Measurements from ENCODE around the gene ITGA5. TPM values are rescaled to one million over a fixed set of nuclear protein-coding genes. Genes with fewer than 3 reads are reported as not detected.
A peak's percentile ranks its signal among the peaks of the same experiment; 100 is the strongest.

The ITGA5 gene
- total RNA-seq, 1 donor from 2014 or later = 32.2 TPM

DNA sequence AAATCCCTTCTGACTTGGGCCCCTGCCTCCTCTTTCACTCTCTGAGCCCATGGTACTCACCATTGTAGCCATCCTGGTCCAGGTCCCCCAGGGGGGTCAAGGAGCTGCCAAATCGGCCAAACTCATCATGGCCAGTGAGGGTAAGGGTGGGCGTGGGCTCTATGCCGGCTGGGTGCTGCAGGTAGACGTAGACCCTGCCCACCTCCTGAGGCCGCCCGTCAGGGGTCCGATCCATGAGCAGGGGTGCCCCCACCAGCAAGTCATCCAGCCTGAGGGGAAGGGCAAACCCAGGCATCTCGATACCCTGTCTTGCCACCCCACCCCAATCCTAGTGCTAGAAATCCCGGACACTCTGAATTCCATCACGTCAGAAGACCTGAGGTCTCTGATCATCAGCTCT, 14.0 kb downstream of the ITGA5 start:
- Mint-ChIP-seq H3K27me3 (no peaks in the 10 kb centered on the region), H3K36me3 (ENCODE audit: insufficient read depth) (peaks cover 21% of the 10 kb centered on the region), H3K4me1 (ENCODE audit: low read depth) (no peaks in the 10 kb centered on the region), H3K4me3 (ENCODE audit: low read depth) (no peak overlapping the region), H3K9me3 (ENCODE audit: low read depth) (no peaks in the 10 kb centered on the region), H3K27ac (no peak overlapping the region)
- TF ChIP-seq, protein P1, sequence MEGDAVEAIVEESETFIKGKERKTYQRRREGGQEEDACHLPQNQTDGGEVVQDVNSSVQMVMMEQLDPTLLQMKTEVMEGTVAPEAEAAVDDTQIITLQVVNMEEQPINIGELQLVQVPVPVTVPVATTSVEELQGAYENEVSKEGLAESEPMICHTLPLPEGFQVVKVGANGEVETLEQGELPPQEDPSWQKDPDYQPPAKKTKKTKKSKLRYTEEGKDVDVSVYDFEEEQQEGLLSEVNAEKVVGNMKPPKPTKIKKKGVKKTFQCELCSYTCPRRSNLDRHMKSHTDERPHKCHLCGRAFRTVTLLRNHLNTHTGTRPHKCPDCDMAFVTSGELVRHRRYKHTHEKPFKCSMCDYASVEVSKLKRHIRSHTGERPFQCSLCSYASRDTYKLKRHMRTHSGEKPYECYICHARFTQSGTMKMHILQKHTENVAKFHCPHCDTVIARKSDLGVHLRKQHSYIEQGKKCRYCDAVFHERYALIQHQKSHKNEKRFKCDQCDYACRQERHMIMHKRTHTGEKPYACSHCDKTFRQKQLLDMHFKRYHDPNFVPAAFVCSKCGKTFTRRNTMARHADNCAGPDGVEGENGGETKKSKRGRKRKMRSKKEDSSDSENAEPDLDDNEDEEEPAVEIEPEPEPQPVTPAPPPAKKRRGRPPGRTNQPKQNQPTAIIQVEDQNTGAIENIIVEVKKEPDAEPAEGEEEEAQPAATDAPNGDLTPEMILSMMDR (IDR thresholded peaks at IDR 0.05; ENCODE audit: unreplicated experiment) = no peak
- DNase-seq (ENCODE audit: low spot score, unreplicated experiment) = no peak

GRCh38 chr12:54404061-54405004, 14.7 kb downstream of the ITGA5 start:
- Mint-ChIP-seq H3K4me3 (ENCODE audit: low read depth) (no peak overlapping the region), H3K4me1 (ENCODE audit: low read depth) (no peaks in the 10 kb centered on the region), H3K27ac (no peak overlapping the region), H3K36me3 (ENCODE audit: insufficient read depth) (peaks cover 21% of the 10 kb centered on the region), H3K9me3 (ENCODE audit: low read depth) (no peaks in the 10 kb centered on the region), H3K27me3 (no peaks in the 10 kb centered on the region)
- TF ChIP-seq, protein P1 (IDR thresholded peaks at IDR 0.05; ENCODE audit: unreplicated experiment) = peak; percentile 92
- peak; percentile 61 for DNase-seq (ENCODE audit: low spot score, unreplicated experiment)

DNA sequence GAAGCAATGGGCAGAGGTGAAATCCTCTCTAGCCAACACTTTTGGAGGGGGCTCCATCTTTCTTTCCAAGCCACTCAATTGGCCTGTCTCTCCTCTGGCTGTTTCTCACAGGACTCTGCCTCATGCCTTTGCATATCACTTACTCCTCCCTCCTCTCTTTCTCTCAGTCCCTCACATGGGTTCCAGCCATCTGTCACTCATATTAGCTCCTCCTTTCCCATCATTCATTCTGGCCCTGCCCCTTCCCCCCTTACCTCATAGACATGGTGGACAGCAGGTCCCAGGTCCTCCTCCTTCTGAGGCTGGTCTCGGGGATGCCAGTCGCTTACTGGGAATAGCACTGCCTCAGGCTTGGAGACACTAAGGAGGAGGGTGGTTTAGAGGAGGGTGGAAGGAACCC, 17.9 kb downstream of the ITGA5 start:
- no peak overlapping the region for H3K27ac Mint-ChIP-seq
- no peaks in the 10 kb centered on the region for H3K4me1 Mint-ChIP-seq (ENCODE audit: low read depth)
- DNase-seq (ENCODE audit: low spot score, unreplicated experiment) = no peak
- TF ChIP-seq, protein P1 (IDR thresholded peaks at IDR 0.05; ENCODE audit: unreplicated experiment) = no peak
- peaks cover 15% of the 10 kb centered on the region for H3K36me3 Mint-ChIP-seq (ENCODE audit: insufficient read depth)
- H3K4me3 Mint-ChIP-seq (ENCODE audit: low read depth) = no peak overlapping the region
- H3K9me3 Mint-ChIP-seq (ENCODE audit: low read depth) = no peaks in the 10 kb centered on the region
- H3K27me3 Mint-ChIP-seq = no peaks in the 10 kb centered on the region

DNA sequence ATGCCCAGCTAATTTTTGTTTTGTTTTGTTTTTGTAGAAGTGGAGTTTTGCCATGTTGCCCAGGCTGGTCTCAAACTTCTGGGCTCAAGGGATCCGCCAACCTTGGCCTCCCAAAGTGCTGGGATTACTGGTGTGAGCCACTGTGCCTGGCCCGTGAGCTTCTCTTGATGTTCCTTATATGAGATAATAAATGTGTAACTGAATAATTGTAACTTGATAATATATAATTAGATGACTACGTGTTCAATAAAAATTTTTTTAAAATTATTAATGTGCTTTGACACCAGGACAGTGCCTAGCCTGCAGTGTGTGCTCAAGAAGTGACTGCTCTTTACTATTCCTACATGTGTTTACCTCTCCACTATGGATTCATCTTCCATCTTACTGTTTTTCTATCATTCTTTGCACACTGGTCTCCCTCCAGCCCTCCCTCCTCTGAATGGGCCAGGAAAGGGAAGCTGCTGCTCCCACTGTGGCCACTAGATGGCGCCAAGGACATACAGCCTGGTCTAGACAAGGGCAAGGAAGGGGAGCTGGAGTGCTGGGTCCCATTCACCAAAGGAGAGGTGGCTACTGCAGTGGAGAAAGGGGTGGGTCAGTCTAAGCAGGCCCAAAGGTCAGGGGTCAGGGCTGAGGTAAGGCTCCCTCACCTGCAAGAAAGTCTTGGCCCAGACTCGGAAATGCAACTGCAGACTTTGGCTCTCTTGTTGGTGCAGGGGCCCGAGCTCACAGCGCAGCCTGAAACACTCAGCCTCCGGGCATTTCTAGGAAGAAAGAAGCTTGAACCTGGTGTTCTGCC, 19.9 kb downstream of the ITGA5 start:
- H3K4me3 Mint-ChIP-seq (ENCODE audit: low read depth) = no peak overlapping the region
- TF ChIP-seq, protein P1 (IDR thresholded peaks at IDR 0.05; ENCODE audit: unreplicated experiment) = peak; percentile 98
- no peaks in the 10 kb centered on the region for H3K9me3 Mint-ChIP-seq (ENCODE audit: low read depth)
- DNase-seq (ENCODE audit: low spot score, unreplicated experiment) = peak; percentile 92
- H3K4me1 Mint-ChIP-seq (ENCODE audit: low read depth) = no peaks in the 10 kb centered on the region
- no peaks in the 10 kb centered on the region for H3K27me3 Mint-ChIP-seq
- no peak overlapping the region for H3K27ac Mint-ChIP-seq
- peaks cover 14% of the 10 kb centered on the region for H3K36me3 Mint-ChIP-seq (ENCODE audit: insufficient read depth)

DNA sequence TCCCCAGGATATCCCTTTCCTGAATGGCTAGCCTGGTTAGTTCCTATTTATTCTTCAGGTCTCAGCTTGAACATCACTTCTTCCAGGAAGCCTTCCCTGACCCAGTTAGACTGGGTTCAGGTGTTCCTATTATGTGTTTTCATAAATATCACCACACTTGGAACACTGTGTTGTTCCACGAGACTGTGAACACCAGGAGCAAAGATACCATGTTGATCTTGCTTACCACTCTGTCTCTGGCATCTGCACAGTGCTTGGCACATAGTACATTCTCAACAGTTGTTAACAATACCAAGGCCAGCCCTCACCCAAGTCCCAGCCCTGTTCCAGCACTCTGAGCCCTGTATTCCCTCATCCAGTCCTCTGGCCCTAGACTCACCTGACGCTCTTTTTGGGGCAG, 20.8 kb downstream of the ITGA5 start:
- no peaks in the 10 kb centered on the region for H3K4me1 Mint-ChIP-seq (ENCODE audit: low read depth)
- DNase-seq (ENCODE audit: low spot score, unreplicated experiment) = no peak
- H3K27ac Mint-ChIP-seq = no peak overlapping the region
- no peaks in the 10 kb centered on the region for H3K9me3 Mint-ChIP-seq (ENCODE audit: low read depth)
- no peak overlapping the region for H3K4me3 Mint-ChIP-seq (ENCODE audit: low read depth)
- TF ChIP-seq, protein P1 (IDR thresholded peaks at IDR 0.05; ENCODE audit: unreplicated experiment) = no peak
- H3K27me3 Mint-ChIP-seq = no peaks in the 10 kb centered on the region
- H3K36me3 Mint-ChIP-seq (ENCODE audit: insufficient read depth) = peaks cover 14% of the 10 kb centered on the region

Data from progenitor cell of endocrine pancreas (in vitro differentiated cells).